Neural cell (in vitro differentiated cells): ENCODE data around the gene TICAM1. TPM values are rescaled to one million over a fixed set of nuclear protein-coding genes. Genes with fewer than 3 reads are reported as not detected.
"Not testable (repeated sequence)": the region's sequence is repeated elsewhere in the genome, so short reads cannot be mapped to it uniquely, and the experiment has no call there.

ENCODE experiments used
- H2AFZ ChIP-seq: fragments of 200-600, 300-800 bp; sonication (generic), shearing (Covaris generic); 2 replicates; pipeline ENCODE4 v1.6.0; 2014; ENCODE audit warnings: low read depth, mild to moderate bottlenecking, antibody characterized with exemption, low read length, moderate library complexity
- H3F3A ChIP-seq: fragments of 200-600 bp; shearing (Covaris generic); 2 replicates; pipeline ENCODE4 v1.6.1; 2016; ENCODE audit warnings: mild to moderate bottlenecking, moderate library complexity, mixed read lengths, antibody characterized with exemption, low read length; ENCODE audit not compliant: insufficient read depth, poor library complexity, severe bottlenecking
- H3K27ac ChIP-seq: fragments of 200-600, 300-800 bp; sonication (generic), shearing (Covaris generic); 2 replicates; pipeline ENCODE4 v1.5.1; 2014; ENCODE audit warnings: mild to moderate bottlenecking, low read length, moderate library complexity
- H3K27me3 ChIP-seq: fragments of 300-800, 200-600 bp; sonication (generic), shearing (Covaris generic); 2 replicates; pipeline ENCODE4 v1.6.0; 2014; ENCODE audit warnings: mild to moderate bottlenecking, low read depth, low read length, moderate library complexity; ENCODE audit not compliant: insufficient read depth
- H3K36me3 ChIP-seq: fragments of 300-800, 200-600 bp; sonication (generic), shearing (Covaris generic); 2 replicates; pipeline ENCODE4 v1.5.1; 2014; ENCODE audit warnings: mild to moderate bottlenecking, antibody characterized with exemption, low read length, moderate library complexity; ENCODE audit not compliant: insufficient read depth
- H3K4me2 ChIP-seq: fragments of 300-800, 200-600 bp; sonication (generic), shearing (Covaris generic); 2 replicates; pipeline ENCODE4 v1.6.0; 2014; ENCODE audit warnings: mild to moderate bottlenecking, low read length
- H3K4me3 ChIP-seq: fragments of 300-800, 200-600 bp; sonication (generic), shearing (Covaris generic); 2 replicates; pipeline ENCODE4 v1.5.1; 2014; ENCODE audit warnings: mild to moderate bottlenecking, low read length, moderate library complexity
- H3K79me2 ChIP-seq: fragments of 200-600 bp; shearing (Covaris generic); replicated peaks from 2 replicates; pipeline ENCODE4 v1.6.0; 2014; ENCODE audit warnings: mild to moderate bottlenecking, low read length, moderate library complexity; ENCODE audit not compliant: insufficient read depth
- H3K9ac ChIP-seq: fragments of 300-800, 200-600 bp; sonication (generic), shearing (Covaris generic); 2 replicates; pipeline ENCODE4 v1.6.1; 2016; ENCODE audit warnings: mild to moderate bottlenecking, low read length, mixed read lengths
- H3K9me2 ChIP-seq: fragments of 200-600 bp; shearing (Covaris generic); 2 replicates; pipeline ENCODE4 v1.6.1; 2016; ENCODE audit warnings: mild to moderate bottlenecking, low read length, mixed read lengths; ENCODE audit not compliant: insufficient read depth
- H3K9me3 ChIP-seq: fragments of 200-600, 300-800 bp; sonication (generic), shearing (Covaris generic); 2 replicates; pipeline ENCODE4 v1.6.1; 2016; ENCODE audit warnings: mild to moderate bottlenecking, mixed run types, low read length, moderate library complexity, mixed read lengths
- H4K20me1 ChIP-seq: fragments of 200-600 bp; shearing (Covaris generic); 2 replicates; pipeline ENCODE4 v1.6.1; 2016; ENCODE audit warnings: mild to moderate bottlenecking, mixed run types; ENCODE audit not compliant: insufficient read depth
- CTCF ChIP-seq: fragments of 450-650 bp; IDR thresholded peaks from 2 replicates; pipeline ENCODE4 v1.5.1; 2014; ENCODE audit warnings: antibody characterized with exemption, mild to moderate bottlenecking, moderate library complexity; ENCODE audit not compliant: poor library complexity, severe bottlenecking
- EP300 ChIP-seq: fragments of 450-650 bp; conservative IDR thresholded peaks from 2 replicates; pipeline ENCODE4 v1.6.1; 2014; ENCODE audit warnings: antibody characterized with exemption, mild to moderate bottlenecking, moderate library complexity; ENCODE audit not compliant: poor library complexity, severe bottlenecking
- EZH2 ChIP-seq: fragments of 200-600, 300-800 bp; shearing (Covaris generic), sonication (generic); IDR thresholded peaks from 2 replicates; pipeline ENCODE4 v1.6.1; 2014; ENCODE audit warnings: antibody characterized with exemption, low read length, borderline replicate concordance, mild to moderate bottlenecking; ENCODE audit not compliant: insufficient read depth, poor library complexity, severe bottlenecking
- MXI1 ChIP-seq: fragments of 450-650 bp; conservative IDR thresholded peaks from 2 replicates; pipeline ENCODE4 v1.6.1; 2014; ENCODE audit warnings: antibody characterized with exemption, mild to moderate bottlenecking; ENCODE audit not compliant: poor library complexity, severe bottlenecking
- POLR2AphosphoS5 ChIP-seq: IDR thresholded peaks from 2 replicates; pipeline ENCODE4 v1.6.1; 2012
- RAD21 ChIP-seq: fragments of 450-650 bp; conservative IDR thresholded peaks from 2 replicates; pipeline ENCODE4 v1.6.1; 2014; ENCODE audit warnings: antibody characterized with exemption, mild to moderate bottlenecking, moderate library complexity
- REST ChIP-seq: IDR thresholded peaks from 2 replicates; pipeline ENCODE4 v1.6.1; 2012; ENCODE audit warnings: borderline replicate concordance
- SMC3 ChIP-seq: fragments of 450-650 bp; conservative IDR thresholded peaks from 2 replicates; pipeline ENCODE4 v1.6.1; 2014; ENCODE audit warnings: antibody characterized with exemption, mild to moderate bottlenecking, moderate library complexity; ENCODE audit not compliant: poor library complexity
- TAF1 ChIP-seq: IDR thresholded peaks from 2 replicates; pipeline ENCODE4 v1.6.1; 2012; ENCODE audit warnings: low read depth
- polyA plus RNA-seq: library from polyadenylated mRNA; depleted of rRNA; stranded (reverse); fragments of >200 nt; gene quantifications from 2 replicates; pipeline ENCODE4 v1.2.3, GENCODE V29; 2014

Gene TICAM1
- polyA plus RNA-seq, 1 donor from 2014 or later, result not detected

DNA sequence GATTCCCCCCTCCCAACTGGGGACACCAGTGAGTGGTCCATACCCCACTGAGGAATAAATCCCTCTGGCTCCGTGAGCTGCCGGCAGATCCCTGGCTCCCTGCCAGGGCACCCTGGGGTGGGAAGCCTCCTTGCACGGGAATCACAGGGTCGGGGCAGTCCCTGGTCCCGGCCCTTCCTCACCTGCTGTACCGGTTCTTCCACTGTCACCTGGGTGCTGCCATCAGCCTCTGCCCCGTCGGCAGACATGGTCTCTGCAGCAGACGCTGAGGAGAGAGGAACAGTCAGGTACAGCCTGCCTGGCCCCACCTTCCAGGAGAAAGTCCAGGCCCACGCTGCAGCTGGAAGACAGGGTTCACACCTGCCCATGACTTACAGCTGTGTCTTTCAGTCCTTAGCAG lies 29.6 kb upstream of the TICAM1 start:
- Histone ChIP-seq H3K27me3 (no peaks in the 10 kb centered on the region), H2AFZ (no peak overlapping the region), H3K9me3 (no peaks in the 10 kb centered on the region), H3K79me2 (no peaks in the 10 kb centered on the region), H3K9ac (no peak overlapping the region), H3F3A (no peaks in the 10 kb centered on the region), H3K36me3 (no peaks in the 10 kb centered on the region), H3K4me2 (no peak overlapping the region), H3K4me3 (no peak overlapping the region), H4K20me1 (no peaks in the 10 kb centered on the region), H3K27ac (no peak overlapping the region), H3K9me2 (no peaks in the 10 kb centered on the region)
- TF ChIP-seq EP300 (no peak), REST (no peak), SMC3 (no peak), RAD21 (no peak), MXI1 (no peak), EZH2 (no peak), TAF1 (no peak), CTCF (no peak), POLR2AphosphoS5 (no peak)

- Histone ChIP-seq H3K9me3 (no peaks in the 10 kb centered on the region), H3F3A (no peaks in the 10 kb centered on the region), H3K27me3 (no peaks in the 10 kb centered on the region), H3K4me2 (no peak overlapping the region), H3K4me3 (no peak overlapping the region), H3K79me2 (no peaks in the 10 kb centered on the region), H3K9ac (no peak overlapping the region), H3K27ac (no peak overlapping the region), H4K20me1 (no peaks in the 10 kb centered on the region), H2AFZ (no peak overlapping the region), H3K36me3 (no peaks in the 10 kb centered on the region), H3K9me2 (no peaks in the 10 kb centered on the region)
- no peak for TF ChIP-seq SMC3
- no peak for TF ChIP-seq RAD21
- no peak for TF ChIP-seq POLR2AphosphoS5
- TF ChIP-seq CTCF, result no peak
- no peak for TF ChIP-seq MXI1
- no peak for TF ChIP-seq EZH2
- TF ChIP-seq REST, result no peak
- TF ChIP-seq TAF1, result no peak
- no peak for TF ChIP-seq EP300
These were observed 28.2 kb upstream of the TICAM1 start for GRCh38 chr19:4859697-4860096.

DNA sequence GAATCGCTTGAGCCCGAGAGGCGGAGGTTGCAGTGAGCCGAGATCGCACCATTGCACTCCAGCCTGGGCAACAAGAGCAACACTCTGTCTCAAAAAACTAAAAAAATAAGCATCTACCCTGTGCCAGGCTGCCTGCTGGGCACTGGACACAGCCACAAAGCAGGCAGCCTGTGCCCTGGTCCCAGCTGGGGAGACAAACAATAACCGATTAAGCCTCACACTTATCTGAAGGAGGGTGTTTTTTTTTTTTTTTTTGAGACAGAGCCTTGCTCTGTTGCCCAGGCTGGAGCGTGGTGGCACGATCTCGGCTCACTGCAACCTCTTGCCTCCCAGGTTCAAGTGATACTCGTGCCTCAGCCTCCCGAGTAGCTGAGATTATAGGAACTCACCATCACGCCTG lies 25.0 kb upstream of the TICAM1 start:
- not testable (repeated sequence) for H2AFZ ChIP-seq, H3K9ac ChIP-seq, H3K27ac ChIP-seq

More for the DNA sequence above, 25.0 kb upstream of the TICAM1 start:
- not testable (repeated sequence) for H3K79me2 ChIP-seq, H3F3A ChIP-seq, H3K4me3 ChIP-seq, H3K27me3 ChIP-seq, H3K36me3 ChIP-seq, H3K4me2 ChIP-seq, H3K9me3 ChIP-seq, H3K9me2 ChIP-seq, H4K20me1 ChIP-seq
